ENCODE data around the gene COLEC12. TPM values are rescaled to one million over a fixed set of nuclear protein-coding genes. Genes with fewer than 3 reads are reported as not detected.

Gene COLEC12
- total and polyA plus RNA-seq, 5 donors from 2014 or later: not detected

GRCh38 chr18:457521-458412 is 42.7 kb downstream of the COLEC12 start:
- DNase-seq (no peak), ATAC-seq (ENCODE audit: low read depth in 2 of 2) (no peak)
- Histone ChIP-seq H3K4me3 (ENCODE audit: low read depth, low read length) (no peak overlapping the region), H3K9me3 (ENCODE audit: control insufficient read depth in 2 of 2, low read length in 2 of 2) (no peaks in the 10 kb centered on the region), H3K27me3 (ENCODE audit: control insufficient read depth, insufficient read depth, low read length) (no peaks in the 10 kb centered on the region), H3K36me3 (ENCODE audit: control insufficient read depth, insufficient read depth, low read length) (no peaks in the 10 kb centered on the region), H3K4me1 (ENCODE audit: control insufficient read depth, insufficient read depth, low read length, poor library complexity, severe bottlenecking) (no peaks in the 10 kb centered on the region), H3K27ac (ENCODE audit: insufficient read depth, low read length, poor library complexity, severe bottlenecking) (no peak overlapping the region)
- H3K36me3 Mint-ChIP-seq: no peaks in the 10 kb centered on the region
- no peak overlapping the region for H3K4me3 Mint-ChIP-seq
- peaks cover 0 to 11% (median 4%) of the 10 kb centered on the region in 7 donors for H3K9me3 Mint-ChIP-seq
- H3K4me1 Mint-ChIP-seq: no peaks in the 10 kb centered on the region
- H3K27me3 Mint-ChIP-seq: no peaks in the 10 kb centered on the region
- H3K27ac Mint-ChIP-seq: no peak overlapping the region

- Histone ChIP-seq H3K36me3 (ENCODE audit: control insufficient read depth, insufficient read depth, low read length) (no peaks in the 10 kb centered on the region), H3K9me3 (ENCODE audit: control insufficient read depth in 2 of 2, low read length in 2 of 2) (peaks cover 0 to 5% of the 10 kb centered on the region in 2 experiments), H3K4me1 (ENCODE audit: control insufficient read depth, insufficient read depth, low read length, poor library complexity, severe bottlenecking) (no peaks in the 10 kb centered on the region), H3K27me3 (ENCODE audit: control insufficient read depth, insufficient read depth, low read length) (no peaks in the 10 kb centered on the region), H3K27ac (ENCODE audit: insufficient read depth, low read length, poor library complexity, severe bottlenecking) (no peak overlapping the region), H3K4me3 (ENCODE audit: low read depth, low read length) (no peak overlapping the region)
- no peak overlapping the region for H3K27ac Mint-ChIP-seq
- no peaks in the 10 kb centered on the region for H3K4me1 Mint-ChIP-seq
- H3K27me3 Mint-ChIP-seq: no peaks in the 10 kb centered on the region
- H3K36me3 Mint-ChIP-seq: no peaks in the 10 kb centered on the region
- no peak overlapping the region for H3K4me3 Mint-ChIP-seq
- peaks cover 0 to 11% (median 5%) of the 10 kb centered on the region in 7 donors for H3K9me3 Mint-ChIP-seq
- no peak for ATAC-seq (ENCODE audit: low read depth in 2 of 2)
- no peak for DNase-seq
Measured at GRCh38 chr18:457140-457519, 43.4 kb downstream of the COLEC12 start.

DNA sequence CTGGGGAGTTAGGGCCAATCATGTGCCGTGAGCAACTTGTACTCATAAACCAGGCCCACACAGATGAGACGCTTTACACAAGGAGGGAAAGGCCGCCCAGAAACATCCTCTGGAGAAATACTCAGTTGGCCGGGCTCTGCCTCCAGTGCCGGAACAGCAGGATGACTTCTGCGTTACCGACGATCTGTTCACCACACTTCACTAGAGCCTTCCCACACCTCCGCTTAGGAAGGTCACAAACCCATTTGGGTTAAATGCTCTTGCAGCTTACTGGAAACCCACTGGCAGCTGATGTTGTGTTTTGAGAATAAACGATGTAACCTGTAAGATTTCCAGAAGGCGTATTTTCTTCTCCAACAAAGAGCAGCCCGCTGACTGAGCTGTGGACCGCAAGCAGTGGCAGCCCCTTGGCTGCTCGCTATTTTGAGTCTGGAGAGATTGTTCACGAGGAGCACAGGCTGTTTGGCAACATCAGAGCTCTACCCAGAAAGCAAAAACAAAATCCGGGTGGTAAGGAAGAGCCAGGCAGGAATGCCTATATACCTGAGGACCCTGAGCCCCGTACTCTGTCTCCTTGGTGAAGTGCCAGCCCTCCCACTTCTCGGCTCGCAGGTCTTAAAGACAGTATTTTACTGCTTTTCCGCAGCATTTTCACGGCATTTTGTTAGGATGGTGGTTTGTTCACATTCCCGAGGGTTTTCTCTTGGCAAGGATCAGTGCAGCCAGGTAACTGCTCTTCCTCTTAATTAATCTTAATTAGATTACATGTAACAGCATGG is 44.0 kb downstream of the COLEC12 start:
- Histone ChIP-seq H3K36me3 (ENCODE audit: control insufficient read depth, insufficient read depth, low read length) (no peaks in the 10 kb centered on the region), H3K4me1 (ENCODE audit: control insufficient read depth, insufficient read depth, low read length, poor library complexity, severe bottlenecking) (no peaks in the 10 kb centered on the region), H3K27me3 (ENCODE audit: control insufficient read depth, insufficient read depth, low read length) (no peaks in the 10 kb centered on the region), H3K27ac (ENCODE audit: insufficient read depth, low read length, poor library complexity, severe bottlenecking) (no peak overlapping the region), H3K9me3 (ENCODE audit: control insufficient read depth in 2 of 2, low read length in 2 of 2) (peaks cover 0 to 11% of the 10 kb centered on the region in 2 experiments), H3K4me3 (ENCODE audit: low read depth, low read length) (no peak overlapping the region)
- no peaks in the 10 kb centered on the region for H3K36me3 Mint-ChIP-seq
- ATAC-seq (ENCODE audit: low read depth in 2 of 2) (no peak), DNase-seq (no peak)
- H3K4me1 Mint-ChIP-seq: no peaks in the 10 kb centered on the region
- peak overlapping the region in 1 of 3 donors; percentile 90 for H3K27ac Mint-ChIP-seq
- no peak overlapping the region for H3K4me3 Mint-ChIP-seq
- H3K9me3 Mint-ChIP-seq: peaks cover 0 to 16% (median 6%) of the 10 kb centered on the region in 7 donors
- no peaks in the 10 kb centered on the region for H3K27me3 Mint-ChIP-seq

GRCh38 chr18:453400-453799 is 47.1 kb downstream of the COLEC12 start:
- peaks cover 0 to 28% (median 9%) of the 10 kb centered on the region in 7 donors for H3K9me3 Mint-ChIP-seq
- no peaks in the 10 kb centered on the region for H3K4me1 ChIP-seq (ENCODE audit: control insufficient read depth, insufficient read depth, low read length, poor library complexity, severe bottlenecking)
- H3K4me3 ChIP-seq (ENCODE audit: low read depth, low read length): no peak overlapping the region
- no peaks in the 10 kb centered on the region for H3K27me3 Mint-ChIP-seq
- no peaks in the 10 kb centered on the region for H3K36me3 ChIP-seq (ENCODE audit: control insufficient read depth, insufficient read depth, low read length)
- no peaks in the 10 kb centered on the region for H3K36me3 Mint-ChIP-seq
- H3K4me1 Mint-ChIP-seq: no peaks in the 10 kb centered on the region
- H3K9me3 ChIP-seq (ENCODE audit: control insufficient read depth in 2 of 2, low read length in 2 of 2): peaks cover 5 to 21% of the 10 kb centered on the region in 2 experiments
- no peak overlapping the region for H3K27ac Mint-ChIP-seq
- no peak overlapping the region for H3K4me3 Mint-ChIP-seq
- H3K27ac ChIP-seq (ENCODE audit: insufficient read depth, low read length, poor library complexity, severe bottlenecking): no peak overlapping the region
- H3K27me3 ChIP-seq (ENCODE audit: control insufficient read depth, insufficient read depth, low read length): no peaks in the 10 kb centered on the region
- DNase-seq: no peak
- no peak for ATAC-seq (ENCODE audit: low read depth in 2 of 2)

DNA sequence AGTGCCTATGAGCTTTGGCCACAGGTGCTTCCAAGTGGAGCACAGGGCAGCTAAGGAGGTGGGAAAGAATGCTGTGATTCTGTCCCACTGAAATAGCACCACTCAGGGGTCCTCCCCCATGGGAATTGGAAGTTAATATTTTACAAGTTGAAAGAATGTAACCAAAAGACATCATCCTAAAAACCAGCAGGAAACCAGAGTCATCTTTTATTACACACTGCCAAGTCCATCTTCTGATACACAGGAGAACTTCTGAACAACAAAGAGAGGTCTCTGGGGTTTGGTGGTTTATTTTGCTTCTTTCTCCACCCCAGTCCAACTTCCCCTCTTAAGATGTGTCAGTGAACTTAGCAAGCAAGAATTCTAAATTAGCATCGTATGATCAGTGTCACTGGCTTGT is 47.7 kb downstream of the COLEC12 start:
- Histone ChIP-seq H3K27ac (ENCODE audit: insufficient read depth, low read length, poor library complexity, severe bottlenecking) (no peak overlapping the region), H3K4me1 (ENCODE audit: control insufficient read depth, insufficient read depth, low read length, poor library complexity, severe bottlenecking) (no peaks in the 10 kb centered on the region), H3K9me3 (ENCODE audit: control insufficient read depth in 2 of 2, low read length in 2 of 2) (peaks cover 5 to 21% of the 10 kb centered on the region in 2 experiments), H3K4me3 (ENCODE audit: low read depth, low read length) (no peak overlapping the region), H3K36me3 (ENCODE audit: control insufficient read depth, insufficient read depth, low read length) (no peaks in the 10 kb centered on the region), H3K27me3 (ENCODE audit: control insufficient read depth, insufficient read depth, low read length) (no peaks in the 10 kb centered on the region)
- Mint-ChIP-seq H3K27me3 (no peaks in the 10 kb centered on the region), H3K36me3 (no peaks in the 10 kb centered on the region), H3K4me3 (no peak overlapping the region), H3K9me3 (peaks cover 0 to 28% (median 9%) of the 10 kb centered on the region in 7 donors), H3K27ac (no peak overlapping the region), H3K4me1 (no peaks in the 10 kb centered on the region)
- no peak for ATAC-seq (ENCODE audit: low read depth in 2 of 2)
- DNase-seq: no peak

DNA sequence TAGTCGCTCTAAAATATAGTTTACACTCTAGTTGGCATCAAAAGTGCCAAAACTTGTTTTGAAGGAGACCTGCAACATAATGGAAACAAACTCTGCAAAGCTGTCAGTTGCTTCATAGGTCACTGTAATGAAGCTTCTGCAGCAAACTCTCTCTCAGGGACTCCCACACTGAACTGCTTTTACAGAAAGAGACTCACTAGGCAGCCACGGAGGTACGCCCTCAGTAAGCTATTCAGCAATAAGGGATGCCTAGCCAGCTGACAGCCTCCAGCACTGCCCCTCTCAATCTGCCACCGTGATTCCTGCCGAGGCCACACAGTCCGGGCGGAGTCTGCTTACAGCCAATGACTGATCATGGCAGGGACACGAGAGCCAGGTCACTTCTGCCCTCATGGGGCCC is 51.1 kb downstream of the COLEC12 start:
- H3K27me3 Mint-ChIP-seq: no peaks in the 10 kb centered on the region
- no peak overlapping the region for H3K27ac Mint-ChIP-seq

GRCh38 chr18:448116-448790 is 52.2 kb downstream of the COLEC12 start:
- no peak overlapping the region for H3K4me3 Mint-ChIP-seq
- peaks cover 3% of the 10 kb centered on the region for H3K27me3 ChIP-seq (ENCODE audit: control insufficient read depth, insufficient read depth, low read length)
- no peaks in the 10 kb centered on the region for H3K36me3 Mint-ChIP-seq
- H3K9me3 Mint-ChIP-seq: peaks cover 0 to 22% (median 6%) of the 10 kb centered on the region in 7 donors
- H3K9me3 ChIP-seq (ENCODE audit: control insufficient read depth in 2 of 2, low read length in 2 of 2): peaks cover 5 to 21% of the 10 kb centered on the region in 2 experiments
- no peaks in the 10 kb centered on the region for H3K4me1 ChIP-seq (ENCODE audit: control insufficient read depth, insufficient read depth, low read length, poor library complexity, severe bottlenecking)
- no peak overlapping the region for H3K27ac Mint-ChIP-seq
- no peak for DNase-seq
- no peaks in the 10 kb centered on the region for H3K4me1 Mint-ChIP-seq
- no peaks in the 10 kb centered on the region for H3K36me3 ChIP-seq (ENCODE audit: control insufficient read depth, insufficient read depth, low read length)
- no peak overlapping the region for H3K4me3 ChIP-seq (ENCODE audit: low read depth, low read length)
- no peaks in the 10 kb centered on the region for H3K27me3 Mint-ChIP-seq
- no peak for ATAC-seq (ENCODE audit: low read depth in 2 of 2)
- no peak overlapping the region for H3K27ac ChIP-seq (ENCODE audit: insufficient read depth, low read length, poor library complexity, severe bottlenecking)

More for the DNA sequence above, 51.1 kb downstream of the COLEC12 start:
- H3K9me3 Mint-ChIP-seq: peaks cover 2 to 26% (median 6%) of the 10 kb centered on the region in 7 donors
- Histone ChIP-seq H3K4me3 (ENCODE audit: low read depth, low read length) (no peak overlapping the region), H3K36me3 (ENCODE audit: control insufficient read depth, insufficient read depth, low read length) (no peaks in the 10 kb centered on the region), H3K27ac (ENCODE audit: insufficient read depth, low read length, poor library complexity, severe bottlenecking) (no peak overlapping the region), H3K4me1 (ENCODE audit: control insufficient read depth, insufficient read depth, low read length, poor library complexity, severe bottlenecking) (no peaks in the 10 kb centered on the region), H3K27me3 (ENCODE audit: control insufficient read depth, insufficient read depth, low read length) (peaks cover 3% of the 10 kb centered on the region), H3K9me3 (ENCODE audit: control insufficient read depth in 2 of 2, low read length in 2 of 2) (peaks cover 5 to 21% of the 10 kb centered on the region in 2 experiments)
- H3K4me3 Mint-ChIP-seq: no peak overlapping the region
- no peaks in the 10 kb centered on the region for H3K4me1 Mint-ChIP-seq
- no peak for ATAC-seq (ENCODE audit: low read depth in 2 of 2)
- no peaks in the 10 kb centered on the region for H3K36me3 Mint-ChIP-seq
- no peak for DNase-seq

All from CD4-positive, CD25-positive, alpha-beta regulatory T cell (primary cell).